HCT116 (cell line): ENCODE results near the gene CCDC138. TPM values are rescaled to one million over a fixed set of nuclear protein-coding genes. Genes with fewer than 3 reads are reported as not detected.

Experiments
- ATAC-seq: fragments of 200-7000 bp; cut with Tn5 transposase; 2 replicates; pipeline ENCODE4 v1.9.1; 2020; ENCODE audit warnings: mild to moderate bottlenecking, moderate library complexity
- BruUV-seq: library from RNA; stranded (reverse); fragments of 400-500 nt; replicated peaks from 2 replicates; lab custom pipeline; 2021; lab: Mats Ljungman, UMichigan
- CTCF ChIA-PET: fragments of 300-600 bp; sonication (Branson Sonifier 250); formaldehyde crosslinking; loops from one replicate; lab custom pipeline; 2021; ENCODE audit warnings: antibody characterized with exemption; lab: Charles Lee
- POLR2A ChIA-PET: fragments of 300-600, 350-600 bp; sonication (Branson Sonifier 250); formaldehyde crosslinking; loops from one replicate; lab custom pipeline; 2021; ENCODE audit warnings: antibody characterized with exemption; lab: Charles Lee
- RAD21 ChIA-PET, 2 experiments: fragments of 300-600 bp; sonication (Branson Sonifier 250); formaldehyde crosslinking; loops; one replicate each; lab custom pipeline; 2023; ENCODE audit warnings: low total read pairs in 2 of 2; ENCODE audit not compliant: uncharacterized antibody in 2 of 2, unreplicated experiment in 2 of 2, low non-redundant PET in 1 of 2; lab: Charles Lee
- DNase-seq: peaks from one replicate; pipeline ENCODE4 v3.0.0-alpha.2; 2010; ENCODE audit warnings: low read depth, low spot score
- H2AFZ ChIP-seq: fragments of 200-600 bp; shearing (Covaris generic), sonication (generic); 2 replicates; pipeline ENCODE4 v1.6.1; 2017; ENCODE audit warnings: low read depth, mixed run types, mixed read lengths, antibody characterized with exemption, low read length; ENCODE audit not compliant: poor library complexity, severe bottlenecking
- H3K27ac ChIP-seq: 2 replicates; pipeline ENCODE4 v1.5.1; 2012; ENCODE audit warnings: low read depth, low read length
- H3K27me3 ChIP-seq: fragments of 200-600 bp; sonication (generic); 2 replicates; pipeline ENCODE4 v1.6.1; 2016; ENCODE audit warnings: mixed run types, low read length, mixed read lengths; ENCODE audit not compliant: insufficient read depth
- H3K36me3 ChIP-seq, 2 experiments: fragments of 200-500 bp in 1 of 2; fragments of 200-600 bp in 1 of 2; sonication (Bioruptor generic) in 1 of 2; sonication (generic) in 1 of 2; 2 replicates each; pipeline versions ENCODE4 v1.5.1 to v1.6.1; 2014 to 2016; ENCODE audit warnings: low read length in 2 of 2, inconsistent platforms in 1 of 2, mixed read lengths in 1 of 2, mixed run types in 1 of 2; ENCODE audit not compliant: insufficient read depth in 2 of 2, control insufficient read depth in 1 of 2
- H3K4me1 ChIP-seq, 2 experiments: fragments of 200-600 bp in 1 of 2; sonication (generic) in 1 of 2; 2 replicates each; pipeline versions ENCODE4 v1.5.1 to v1.6.1; 2012 to 2017; ENCODE audit warnings: low read length in 2 of 2, inconsistent platforms in 1 of 2, mild to moderate bottlenecking in 1 of 2, mixed read lengths in 1 of 2, mixed run types in 1 of 2, moderate library complexity in 1 of 2; ENCODE audit not compliant: insufficient read depth in 2 of 2, control insufficient read depth in 1 of 2
- H3K4me2 ChIP-seq: fragments of 200-600 bp; sonication (generic); 2 replicates; pipeline ENCODE4 v1.6.1; 2017; ENCODE audit warnings: mixed run types, low read length, mixed read lengths
- H3K4me3 ChIP-seq, 2 experiments: fragments of 200-600 bp in 1 of 2; sonication (generic) in 1 of 2; replicated peaks in 1 of 2; 2 replicates each; pipeline ENCODE4 v1.5.1; 2011 to 2016; ENCODE audit warnings: low read length in 2 of 2, control low read depth in 1 of 2, low read depth in 1 of 2, mild to moderate bottlenecking in 1 of 2, mixed read lengths in 1 of 2, mixed run types in 1 of 2
- H3K79me2 ChIP-seq: fragments of 200-600 bp; sonication (generic); 2 replicates; pipeline ENCODE4 v1.6.1; 2017; ENCODE audit warnings: mild to moderate bottlenecking, mixed run types, low read length, moderate library complexity, mixed read lengths; ENCODE audit not compliant: insufficient read depth
- H3K9ac ChIP-seq: fragments of 200-600 bp; sonication (generic); 2 replicates; pipeline ENCODE4 v1.6.1; 2016; ENCODE audit warnings: low read length, mixed read lengths
- H3K9me2 ChIP-seq: fragments of 200-600 bp; sonication (generic), shearing (Covaris generic); 2 replicates; pipeline ENCODE4 v1.6.1; 2017; ENCODE audit warnings: mixed run types, mild to moderate bottlenecking, moderate library complexity; ENCODE audit not compliant: insufficient read depth
- H3K9me3 ChIP-seq, 2 experiments: fragments of 200-500 bp in 1 of 2; fragments of 200-600 bp in 1 of 2; sonication (Bioruptor generic) in 1 of 2; sonication (generic) in 1 of 2; 2 replicates each; pipeline ENCODE4 v1.6.1; 2014 to 2017; ENCODE audit warnings: low read length in 2 of 2, mixed read lengths in 2 of 2, inconsistent platforms in 1 of 2, low read depth in 1 of 2, mild to moderate bottlenecking in 1 of 2, mixed run types in 1 of 2, moderate library complexity in 1 of 2; ENCODE audit not compliant: control insufficient read depth in 1 of 2, insufficient read depth in 1 of 2
- H4K20me1 ChIP-seq: fragments of 200-600 bp; sonication (generic), shearing (Covaris generic); 2 replicates; pipeline ENCODE4 v1.6.1; 2017; ENCODE audit warnings: mixed run types, mild to moderate bottlenecking, moderate library complexity; ENCODE audit not compliant: insufficient read depth
- CBX3 ChIP-seq: IDR thresholded peaks from 2 replicates; pipeline ENCODE4 v1.6.1; 2012; ENCODE audit warnings: low read depth
- CEBPB ChIP-seq: IDR thresholded peaks from 2 replicates; pipeline ENCODE4 v1.6.1; 2012; ENCODE audit warnings: low read depth
- ELF1 ChIP-seq: IDR thresholded peaks from 2 replicates; pipeline ENCODE4 v1.6.1; 2012; ENCODE audit warnings: low read depth, borderline replicate concordance
- JUND ChIP-seq: IDR thresholded peaks from 2 replicates; pipeline ENCODE4 v1.6.1; 2012
- POLR2AphosphoS5 ChIP-seq: IDR thresholded peaks from 2 replicates; pipeline ENCODE4 v1.6.1; 2011; ENCODE audit warnings: mild to moderate bottlenecking, low read depth, low read length, moderate library complexity
- RAD21 ChIP-seq: IDR thresholded peaks from 2 replicates; pipeline ENCODE4 v1.6.1; 2012; ENCODE audit warnings: low read depth, mild to moderate bottlenecking
- SIN3A ChIP-seq: IDR thresholded peaks from 2 replicates; pipeline ENCODE4 v1.6.1; 2012; ENCODE audit warnings: low read depth
- ZNF274 ChIP-seq: fragments of 200-500 bp; sonication (Bioruptor generic); IDR thresholded peaks from 2 replicates; pipeline ENCODE4 v1.6.1; 2014; ENCODE audit warnings: mild to moderate bottlenecking, low read depth, low read length, inconsistent platforms
- intact Hi-C: fragments of 100-400 bp; cut with micrococcal nuclease; formaldehyde crosslinking; loops from 2 replicates; pipeline ENCODE4 v1.10.0; 2022
- total RNA-seq: library from RNA; stranded (reverse); gene quantifications from one replicate; pipeline ENCODE4 v1.2.1, GENCODE V29; 2021; ENCODE audit not compliant: unreplicated experiment
- TF ChIP-seq, protein P1 (sequence below), 3 experiments: fragments of 200-600 bp in 1 of 3; sonication (generic) in 1 of 3; IDR thresholded peaks in 2 of 3; conservative IDR thresholded peaks in 1 of 3; 2 replicates each; pipeline ENCODE4 v1.5.1; 2012 to 2017; ENCODE audit warnings: low read depth in 2 of 3, low read length in 2 of 3, antibody characterized with exemption in 1 of 3, borderline replicate concordance in 1 of 3, control low read depth in 1 of 3, mild to moderate bottlenecking in 1 of 3, mixed read lengths in 1 of 3, mixed run types in 1 of 3, moderate library complexity in 1 of 3; ENCODE audit not compliant: insufficient read depth in 1 of 3

The CCDC138 gene
- total RNA-seq, 1 experiment from 2014 or later = 13.4 TPM

DNA sequence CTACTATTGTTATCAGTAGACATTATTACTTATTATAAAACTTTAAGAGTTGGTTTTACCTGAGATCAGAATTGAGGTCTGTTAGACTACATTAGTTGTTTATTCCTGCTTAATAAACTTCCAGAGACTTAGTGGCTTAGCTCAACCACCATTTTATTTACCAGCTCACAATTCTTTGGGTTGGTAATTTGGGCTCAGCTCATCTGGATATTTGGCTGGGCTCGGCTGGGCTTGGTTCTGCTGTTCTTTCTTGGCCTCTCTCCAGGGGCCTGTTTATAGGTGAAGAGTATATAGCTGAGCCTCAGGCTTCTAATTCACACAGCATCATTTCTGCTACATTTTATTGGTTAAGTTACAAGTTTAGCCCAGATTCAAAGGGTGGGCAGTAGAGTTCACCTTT lies 67.9 kb downstream of the CCDC138 start:
- DNase-seq (no peak), ATAC-seq (no peak)
- ChIA-PET CTCF (interaction anchor here (1.2 kb wide), 1 partner anchor 656 kb away, joined by 4 read pairs; no protein-coding TSS in a partner anchor), POLR2A (no interaction called here), RAD21 (no interaction called here)
- Histone ChIP-seq H3K9me3 (no peaks in the 10 kb centered on the region), H3K4me3 (no peak overlapping the region), H3K79me2 (no peaks in the 10 kb centered on the region), H3K27me3 (no peaks in the 10 kb centered on the region), H3K9ac (no peak overlapping the region), H3K36me3 (peaks cover 3 to 8% of the 10 kb centered on the region in 2 experiments; a peak in 2 of 4 replicates), H3K9me2 (no peaks in the 10 kb centered on the region), H4K20me1 (no peaks in the 10 kb centered on the region), H2AFZ (no peak overlapping the region), H3K4me1 (no peaks in the 10 kb centered on the region), H3K27ac (no peak overlapping the region), H3K4me2 (no peak overlapping the region)
- no TSS peak for BruUV-seq
- intact Hi-C loops = loop anchor here (2.0 to 10.0 kb wide), 2 partner anchors 74 to 350 kb away; no protein-coding TSS in a partner anchor
- no peak for TF ChIP-seq ZNF274
- TF ChIP-seq CBX3 = no peak
- no peak for TF ChIP-seq CEBPB
- no peak for TF ChIP-seq JUND

DNA sequence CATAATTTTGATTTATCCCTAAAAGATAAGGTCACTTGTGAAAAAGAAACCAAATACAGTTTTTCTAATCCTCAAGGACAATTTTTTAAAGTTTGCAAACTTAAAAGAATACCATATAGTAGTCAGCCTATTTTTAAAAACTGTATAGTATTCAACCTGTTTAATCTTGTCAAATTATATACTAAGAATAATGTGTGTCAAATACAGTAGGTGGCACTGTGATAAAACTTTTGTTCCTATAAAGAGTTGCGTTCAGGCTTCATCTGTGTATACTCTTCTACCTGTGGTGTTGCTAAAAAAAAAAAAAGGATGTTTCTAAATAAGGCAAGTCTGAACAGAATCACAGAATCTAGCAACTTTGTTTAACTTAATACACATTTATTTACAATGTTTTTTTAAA lies 68.6 kb downstream of the CCDC138 start:
- Histone ChIP-seq H3K27ac (no peak overlapping the region), H3K4me1 (no peaks in the 10 kb centered on the region), H4K20me1 (no peaks in the 10 kb centered on the region), H3K36me3 (peaks cover 3 to 8% of the 10 kb centered on the region in 2 experiments; a peak in 2 of 4 replicates), H3K4me3 (no peak overlapping the region), H3K27me3 (no peaks in the 10 kb centered on the region), H2AFZ (no peak overlapping the region), H3K9me2 (no peaks in the 10 kb centered on the region), H3K9me3 (no peaks in the 10 kb centered on the region), H3K4me2 (no peak overlapping the region), H3K9ac (no peak overlapping the region), H3K79me2 (no peaks in the 10 kb centered on the region)
- ATAC-seq (peak; percentile 74), DNase-seq (no peak)
- BruUV-seq = no TSS peak
- TF ChIP-seq, protein P1, sequence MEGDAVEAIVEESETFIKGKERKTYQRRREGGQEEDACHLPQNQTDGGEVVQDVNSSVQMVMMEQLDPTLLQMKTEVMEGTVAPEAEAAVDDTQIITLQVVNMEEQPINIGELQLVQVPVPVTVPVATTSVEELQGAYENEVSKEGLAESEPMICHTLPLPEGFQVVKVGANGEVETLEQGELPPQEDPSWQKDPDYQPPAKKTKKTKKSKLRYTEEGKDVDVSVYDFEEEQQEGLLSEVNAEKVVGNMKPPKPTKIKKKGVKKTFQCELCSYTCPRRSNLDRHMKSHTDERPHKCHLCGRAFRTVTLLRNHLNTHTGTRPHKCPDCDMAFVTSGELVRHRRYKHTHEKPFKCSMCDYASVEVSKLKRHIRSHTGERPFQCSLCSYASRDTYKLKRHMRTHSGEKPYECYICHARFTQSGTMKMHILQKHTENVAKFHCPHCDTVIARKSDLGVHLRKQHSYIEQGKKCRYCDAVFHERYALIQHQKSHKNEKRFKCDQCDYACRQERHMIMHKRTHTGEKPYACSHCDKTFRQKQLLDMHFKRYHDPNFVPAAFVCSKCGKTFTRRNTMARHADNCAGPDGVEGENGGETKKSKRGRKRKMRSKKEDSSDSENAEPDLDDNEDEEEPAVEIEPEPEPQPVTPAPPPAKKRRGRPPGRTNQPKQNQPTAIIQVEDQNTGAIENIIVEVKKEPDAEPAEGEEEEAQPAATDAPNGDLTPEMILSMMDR (IDR thresholded peaks at IDR 0.05 in 2 of 3, conservative IDR thresholded peaks at IDR 0.05 in 1 of 3; ENCODE audit: borderline replicate concordance in 1 of 3, insufficient read depth in 1 of 3, low read depth in 2 of 3, low read length in 2 of 3) = peak in 2 of 3 experiments; percentile 46 to 49; a peak in 4 of 6 replicates
- TF ChIP-seq RAD21 (peak; percentile 66), ELF1 (no peak), POLR2AphosphoS5 (no peak), JUND (no peak), SIN3A (no peak)
- POLR2A ChIA-PET = no interaction called here
- RAD21 ChIA-PET = no interaction called here
- CTCF ChIA-PET = interaction anchor here (1.6 kb wide), 1 partner anchor 655 kb away, joined by 3 read pairs; no protein-coding TSS in a partner anchor
- intact Hi-C loops = loop anchor here (1.0 to 10.0 kb wide), 4 partner anchors 74 to 657 kb away; partner anchors contain the start of gene EDAR
